Skeletal muscle satellite cell (primary cell): ENCODE results near the gene OVAAL.

Source experiments
- H3K27me3 ChIP-seq: 2 replicates; pipeline ENCODE4 v1.7.0; 2013; ENCODE audit warnings: low read length; ENCODE audit not compliant: control insufficient read depth, insufficient read depth
- H3K36me3 ChIP-seq: 2 replicates; pipeline ENCODE4 v1.7.0; 2013; ENCODE audit warnings: mild to moderate bottlenecking, control low read depth, low read length; ENCODE audit not compliant: insufficient read depth
- H3K4me1 ChIP-seq: 2 replicates; pipeline ENCODE4 v1.7.0; 2013; ENCODE audit warnings: low read length; ENCODE audit not compliant: control insufficient read depth, insufficient read depth
- H3K4me2 ChIP-seq: 2 replicates; pipeline ENCODE4 v1.7.0; 2013; ENCODE audit warnings: mild to moderate bottlenecking, low read length
- H3K4me3 ChIP-seq: 2 replicates; pipeline ENCODE4 v1.7.0; 2013; ENCODE audit warnings: low read length
- H3K9ac ChIP-seq: 2 replicates; pipeline ENCODE4 v1.7.0; 2013; ENCODE audit warnings: mild to moderate bottlenecking, low read depth, low read length, moderate library complexity
- H3K9me3 ChIP-seq: replicated peaks from 2 replicates; pipeline ENCODE4 v1.7.0; 2013; ENCODE audit warnings: mild to moderate bottlenecking, control low read depth, low read length

The OVAAL gene

DNA sequence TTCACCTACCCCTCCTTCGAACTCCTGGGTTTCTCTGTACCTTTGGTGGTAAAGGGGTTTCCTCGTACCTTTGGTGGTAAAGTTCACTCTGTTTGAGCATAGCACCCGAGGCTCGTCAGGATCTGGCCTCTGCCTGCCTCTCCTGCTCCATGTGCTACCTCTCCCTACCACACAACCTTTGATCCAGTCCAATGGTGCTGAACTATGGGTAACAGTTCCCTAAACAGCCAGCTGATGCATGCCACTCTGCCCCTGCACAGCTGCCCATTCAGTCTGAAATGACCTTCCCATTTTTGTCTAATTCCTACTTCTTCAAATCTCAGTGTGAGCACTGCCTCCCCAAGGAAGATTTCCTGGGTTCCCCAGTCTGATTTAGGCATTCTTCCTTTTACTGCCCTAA lies 14.0 kb downstream of the OVAAL start:
- no peak overlapping the region for H3K9ac ChIP-seq
- H3K27me3 ChIP-seq, result no peaks in the 10 kb centered on the region
- H3K4me3 ChIP-seq, result no peak overlapping the region
- H3K4me2 ChIP-seq, result no peak overlapping the region
- H3K36me3 ChIP-seq, result no peaks in the 10 kb centered on the region
- H3K9me3 ChIP-seq, result no peaks in the 10 kb centered on the region
- H3K4me1 ChIP-seq, result peaks cover 27% of the 10 kb centered on the region

- no peaks in the 10 kb centered on the region for H3K36me3 ChIP-seq
- no peak overlapping the region for H3K4me2 ChIP-seq
- H3K27me3 ChIP-seq, result no peaks in the 10 kb centered on the region
- H3K4me3 ChIP-seq, result no peak overlapping the region
- H3K9me3 ChIP-seq, result no peaks in the 10 kb centered on the region
- H3K9ac ChIP-seq, result no peak overlapping the region
- H3K4me1 ChIP-seq, result peaks cover 27% of the 10 kb centered on the region
These were observed 15.4 kb downstream of the OVAAL start for GRCh38 chr1:180574031-180574713.

DNA sequence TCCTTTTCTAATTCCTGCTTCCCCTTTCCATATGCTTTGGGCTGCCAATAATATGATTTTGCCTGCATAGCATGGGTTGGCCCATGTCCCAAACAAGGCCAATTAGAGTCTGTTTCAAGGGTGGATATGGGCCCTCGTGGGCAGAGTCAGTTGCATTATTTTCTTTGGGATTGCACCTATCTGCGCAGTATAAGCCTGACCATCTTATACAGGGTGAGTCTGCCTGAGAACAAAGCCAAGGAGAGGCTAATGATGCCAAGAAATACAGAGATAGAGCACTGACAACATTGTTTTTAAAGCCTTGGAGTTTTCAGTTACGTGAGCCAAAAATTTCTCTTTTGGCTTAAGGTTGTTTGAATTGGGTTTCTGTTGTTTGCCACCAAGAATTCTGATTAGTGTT lies 18.6 kb downstream of the OVAAL start:
- H3K9ac ChIP-seq, result no peak overlapping the region
- no peaks in the 10 kb centered on the region for H3K36me3 ChIP-seq
- H3K4me2 ChIP-seq, result no peak overlapping the region
- H3K9me3 ChIP-seq, result no peaks in the 10 kb centered on the region
- no peaks in the 10 kb centered on the region for H3K27me3 ChIP-seq
- H3K4me1 ChIP-seq, result peaks cover 14% of the 10 kb centered on the region
- no peak overlapping the region for H3K4me3 ChIP-seq

DNA sequence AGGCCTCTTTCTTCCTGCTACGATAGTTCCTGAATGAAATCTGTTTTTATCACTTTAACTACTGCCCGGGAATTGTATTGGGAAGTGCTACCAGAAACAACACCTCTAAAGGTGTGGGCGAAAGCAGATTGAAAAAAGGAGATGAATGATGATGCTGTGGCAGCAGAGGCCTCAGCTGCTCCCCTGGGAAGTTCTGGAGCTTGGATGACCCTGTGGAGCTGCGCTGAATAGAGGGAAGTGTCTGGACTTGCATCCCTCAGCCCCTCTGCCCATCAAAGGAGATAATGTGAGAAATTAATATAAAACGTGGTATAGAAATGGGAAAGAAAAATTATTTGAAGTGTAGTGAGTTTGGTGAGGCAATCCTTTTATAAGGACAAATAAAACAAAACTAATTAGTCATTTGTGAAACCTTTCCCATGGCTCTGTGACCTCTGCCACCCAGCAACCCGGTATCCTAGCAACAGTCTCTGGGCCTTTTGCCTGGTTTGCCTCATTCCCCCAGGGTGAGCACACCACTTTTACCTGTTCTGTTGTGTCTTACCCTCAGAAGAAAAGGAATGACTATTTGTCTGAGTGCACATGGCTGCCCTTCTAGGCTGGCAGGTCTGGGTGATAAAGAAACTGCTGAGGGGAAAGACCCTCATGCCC lies 21.3 kb downstream of the OVAAL start:
- H3K4me2 ChIP-seq, result no peak overlapping the region

DNA sequence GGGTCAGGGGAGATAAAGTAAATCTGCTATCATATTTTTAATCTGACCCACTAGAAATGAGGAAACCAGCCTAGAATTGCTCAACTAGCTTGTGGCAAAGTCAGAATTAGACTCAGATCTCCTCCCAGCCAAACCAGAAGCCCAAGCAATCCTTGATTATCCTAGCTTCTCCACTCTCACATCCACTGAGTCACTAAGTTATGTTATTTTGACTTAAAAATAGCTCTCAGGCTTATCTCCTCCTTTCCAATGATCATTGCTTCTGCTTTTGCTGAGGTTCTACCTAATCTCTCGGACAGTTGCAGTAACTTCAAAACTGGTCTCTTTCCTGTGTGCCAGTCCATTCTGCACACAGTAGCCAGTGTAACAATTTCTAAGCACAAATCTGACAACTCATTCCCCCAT lies 22.9 kb downstream of the OVAAL start:
- no peak overlapping the region for H3K4me2 ChIP-seq
- no peaks in the 10 kb centered on the region for H3K36me3 ChIP-seq
- no peak overlapping the region for H3K4me3 ChIP-seq
- no peaks in the 10 kb centered on the region for H3K27me3 ChIP-seq
- peaks cover 31% of the 10 kb centered on the region for H3K4me1 ChIP-seq
- H3K9ac ChIP-seq, result no peak overlapping the region
- H3K9me3 ChIP-seq, result no peaks in the 10 kb centered on the region

More for the DNA sequence above, 21.3 kb downstream of the OVAAL start:
- Histone ChIP-seq H3K9me3 (no peaks in the 10 kb centered on the region), H3K4me1 (peaks cover 16% of the 10 kb centered on the region), H3K27me3 (no peaks in the 10 kb centered on the region), H3K36me3 (no peaks in the 10 kb centered on the region), H3K9ac (no peak overlapping the region), H3K4me3 (no peak overlapping the region)

GRCh38 chr1:180584869-180585268 lies 26.1 kb downstream of the OVAAL start:
- no peak overlapping the region for H3K4me2 ChIP-seq
- H3K9ac ChIP-seq, result no peak overlapping the region
- no peak overlapping the region for H3K4me3 ChIP-seq
- no peaks in the 10 kb centered on the region for H3K9me3 ChIP-seq
- H3K36me3 ChIP-seq, result no peaks in the 10 kb centered on the region
- peaks cover 35% of the 10 kb centered on the region for H3K4me1 ChIP-seq
- no peaks in the 10 kb centered on the region for H3K27me3 ChIP-seq

DNA sequence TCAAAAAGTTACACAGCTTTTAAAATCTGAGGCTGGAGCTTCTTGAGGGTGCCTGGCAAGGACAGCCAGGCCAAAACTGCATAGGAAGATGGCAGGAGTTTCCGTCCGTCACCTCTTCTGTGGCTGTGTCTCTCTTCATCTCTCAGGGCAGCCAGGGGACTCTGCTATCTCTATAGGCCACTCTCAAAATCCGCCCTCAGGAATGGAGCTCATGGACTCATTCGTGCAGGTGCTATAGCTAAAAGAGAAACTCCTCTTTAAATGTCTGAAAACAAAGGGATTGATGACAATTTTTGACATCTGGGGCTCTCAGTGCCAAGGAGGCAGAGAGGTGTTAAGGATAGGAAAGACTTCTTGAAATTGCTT lies 27.2 kb downstream of the OVAAL start:
- H3K27me3 ChIP-seq, result no peaks in the 10 kb centered on the region
- no peak overlapping the region for H3K4me3 ChIP-seq
- H3K4me1 ChIP-seq, result peaks cover 28% of the 10 kb centered on the region
- H3K36me3 ChIP-seq, result no peaks in the 10 kb centered on the region
- H3K9ac ChIP-seq, result no peak overlapping the region
- no peak overlapping the region for H3K4me2 ChIP-seq
- no peaks in the 10 kb centered on the region for H3K9me3 ChIP-seq

DNA sequence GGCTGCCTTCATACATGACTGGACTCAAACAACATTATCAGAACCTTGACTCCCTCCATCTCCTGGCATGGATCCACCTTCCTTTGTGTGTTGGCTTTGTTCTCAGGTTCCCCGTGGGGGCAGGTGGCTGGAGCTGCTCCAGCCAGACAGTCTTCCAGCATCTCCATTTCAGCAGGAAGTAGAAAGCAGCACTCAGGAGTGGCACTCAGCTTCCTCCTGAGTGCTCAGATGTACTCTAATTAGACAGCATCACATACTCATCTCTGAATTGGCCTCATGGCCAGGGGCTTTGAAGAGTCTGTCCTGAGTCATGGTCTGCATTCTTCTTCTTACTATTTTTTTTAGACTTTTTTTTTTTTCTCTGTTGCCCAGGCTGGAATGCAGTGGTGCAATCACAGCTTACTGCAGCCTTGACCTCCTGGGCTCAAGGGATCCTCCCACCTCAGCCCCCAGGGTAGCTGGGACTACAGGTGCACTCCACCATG lies 27.9 kb downstream of the OVAAL start:
- Histone ChIP-seq H3K9me3 (no peaks in the 10 kb centered on the region), H3K4me3 (no peak overlapping the region), H3K27me3 (no peaks in the 10 kb centered on the region), H3K9ac (no peak overlapping the region), H3K36me3 (no peaks in the 10 kb centered on the region), H3K4me1 (peaks cover 25% of the 10 kb centered on the region), H3K4me2 (no peak overlapping the region)

GRCh38 chr1:180588121-180588520 lies 29.4 kb downstream of the OVAAL start:
- Histone ChIP-seq H3K4me1 (peaks cover 25% of the 10 kb centered on the region), H3K4me3 (no peak overlapping the region), H3K36me3 (no peaks in the 10 kb centered on the region), H3K9ac (no peak overlapping the region), H3K9me3 (no peaks in the 10 kb centered on the region), H3K27me3 (no peaks in the 10 kb centered on the region), H3K4me2 (no peak overlapping the region)

DNA sequence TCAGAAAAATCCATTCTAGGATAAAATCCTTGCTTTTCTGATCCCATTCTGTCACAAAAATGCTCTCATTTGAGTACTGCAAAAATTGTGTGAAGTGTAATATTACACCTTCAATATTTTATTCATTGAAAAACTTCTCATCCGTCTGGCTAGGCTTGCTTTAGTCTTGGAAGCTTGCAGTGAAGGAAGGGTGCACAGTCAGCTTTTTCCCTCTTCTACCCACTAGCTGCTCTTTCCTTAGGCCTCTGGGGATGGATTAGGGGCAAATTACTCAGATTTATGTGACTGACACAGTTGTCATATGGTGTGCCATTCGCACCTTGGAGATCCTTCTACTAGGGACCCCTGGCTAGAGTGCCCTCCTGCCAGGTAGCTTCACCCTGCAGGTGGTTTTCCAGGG lies 32.1 kb downstream of the OVAAL start:
- Histone ChIP-seq H3K9ac (no peak overlapping the region), H3K4me1 (peaks cover 15% of the 10 kb centered on the region), H3K36me3 (no peaks in the 10 kb centered on the region), H3K4me3 (no peak overlapping the region), H3K4me2 (no peak overlapping the region), H3K9me3 (no peaks in the 10 kb centered on the region), H3K27me3 (no peaks in the 10 kb centered on the region)

DNA sequence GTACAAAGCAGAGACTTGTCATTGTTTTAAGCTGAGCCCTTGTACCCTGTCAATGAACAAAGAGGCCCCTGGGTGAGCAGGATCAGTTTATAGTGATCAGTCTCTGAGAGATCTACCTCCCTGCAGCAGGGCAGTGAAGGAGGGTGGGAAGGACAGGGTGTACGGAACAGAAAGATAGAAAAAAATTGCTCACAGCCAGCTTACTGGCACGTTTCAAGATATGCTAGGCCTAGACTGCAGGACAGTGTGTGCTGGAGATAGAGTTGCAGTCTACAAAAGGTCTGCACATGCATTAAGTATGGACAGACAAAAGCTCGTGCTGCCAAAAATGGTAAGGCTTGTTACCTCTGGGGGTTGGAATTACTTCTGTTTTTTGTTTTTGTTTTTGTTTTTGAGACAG lies 34.6 kb downstream of the OVAAL start:
- H3K9ac ChIP-seq, result no peak overlapping the region
- no peaks in the 10 kb centered on the region for H3K27me3 ChIP-seq
- H3K4me3 ChIP-seq, result no peak overlapping the region
- no peaks in the 10 kb centered on the region for H3K9me3 ChIP-seq
- H3K4me2 ChIP-seq, result no peak overlapping the region
- H3K4me1 ChIP-seq, result no peaks in the 10 kb centered on the region
- H3K36me3 ChIP-seq, result no peaks in the 10 kb centered on the region

- Histone ChIP-seq H3K9me3 (no peaks in the 10 kb centered on the region), H3K4me2 (no peak overlapping the region), H3K4me1 (no peaks in the 10 kb centered on the region), H3K36me3 (no peaks in the 10 kb centered on the region), H3K9ac (no peak overlapping the region), H3K4me3 (no peak overlapping the region), H3K27me3 (no peaks in the 10 kb centered on the region)
These were observed 36.0 kb downstream of the OVAAL start for GRCh38 chr1:180594723-180595122.
